Breast epithelium (tissue), 4 donors: ENCODE results near the gene SRSF4. TPM values are rescaled to one million over a fixed set of nuclear protein-coding genes. Genes with fewer than 3 reads are reported as not detected.
A peak's percentile ranks its signal among the peaks of the same experiment; 100 is the strongest.

Source experiments
- DNase-seq, 2 donors: peaks; one replicate each; pipeline ENCODE4 v3.0.0-alpha.2; 2019; ENCODE audit warnings: low spot score in 2 of 2
- H3K27ac ChIP-seq, 2 donors: fragments of 200-600 bp; sonication (generic) in 1 of 2; one replicate each; pipeline ENCODE4 v1.5.1; 2016 to 2019; ENCODE audit warnings: mild to moderate bottlenecking in 1 of 2
- H3K27me3 ChIP-seq, 2 donors: fragments of 200-600 bp; sonication (generic) in 1 of 2; one replicate each; pipeline versions ENCODE4 v1.5.1 to v1.6.0; 2017 to 2019; ENCODE audit warnings: control low read depth in 1 of 2, mild to moderate bottlenecking in 1 of 2
- H3K36me3 ChIP-seq: fragments of 200-600 bp; one replicate; pipeline ENCODE4 v1.5.1; 2019
- H3K4me1 ChIP-seq, 2 donors: fragments of 200-600 bp; sonication (generic); one replicate each; pipeline ENCODE4 v1.5.1; 2016 to 2019; ENCODE audit warnings: control low read depth in 1 of 2
- H3K4me3 ChIP-seq, 3 donors: fragments of 200-600 bp; sonication (generic); 1 replicate in 2 of 3; 2 replicates in 1 of 3; pipeline ENCODE4 v1.5.1; 2016 to 2019; ENCODE audit warnings: mild to moderate bottlenecking in 3 of 3, moderate library complexity in 2 of 3
- H3K9me3 ChIP-seq, 2 donors: fragments of 200-600 bp; sonication (generic) in 1 of 2; one replicate each; pipeline ENCODE4 v1.5.1; 2016 to 2019; ENCODE audit warnings: control low read depth in 1 of 2
- CTCF ChIP-seq, 3 donors: fragments of 450-650 bp; IDR thresholded peaks; one replicate each; pipeline ENCODE4 v1.5.1; 2016 to 2017; ENCODE audit warnings: antibody characterized with exemption in 3 of 3, mild to moderate bottlenecking in 3 of 3, moderate library complexity in 3 of 3
- POLR2A ChIP-seq: fragments of 450-650 bp; IDR thresholded peaks from one replicate; pipeline ENCODE4 v1.6.1; 2016; ENCODE audit warnings: antibody characterized with exemption, mild to moderate bottlenecking, moderate library complexity
- POLR2AphosphoS5 ChIP-seq, 3 donors: sonication (generic); formaldehyde crosslinking; IDR thresholded peaks; one replicate each; pipeline ENCODE4 v1.6.1; 2017; ENCODE audit warnings: antibody characterized with exemption in 3 of 3
- intact Hi-C: fragments of 100-400 bp; cut with DNase I; formaldehyde crosslinking; loops from one replicate; pipeline ENCODE4 v1.15.1; 2023; ENCODE audit warnings: low total_unique reads
- total RNA-seq, 3 donors: library from RNA; depleted of rRNA; stranded (reverse); fragments of >200 nt; gene quantifications; one replicate each; pipeline ENCODE4 v1.1.0, GENCODE V29; 2016

The SRSF4 gene
- total RNA-seq, 3 donors from 2014 or later: 79.7 to 86.2 (median 85.2) TPM

- Histone ChIP-seq H3K4me1 (peaks cover 5 to 6% of the 10 kb centered on the region in 2 donors), H3K27ac (no peak overlapping the region), H3K27me3 (no peaks in the 10 kb centered on the region), H3K4me3 (no peak overlapping the region), H3K9me3 (no peaks in the 10 kb centered on the region), H3K36me3 (peaks cover 3% of the 10 kb centered on the region)
- TF ChIP-seq POLR2A: no peak
- TF ChIP-seq POLR2AphosphoS5 (IDR thresholded peaks at IDR 0.05): no peak
- no peak for TF ChIP-seq CTCF (IDR thresholded peaks at IDR 0.05)
- no peak for DNase-seq
- intact Hi-C loops: loop anchor here (10.0 kb wide), 2 partner anchors 296 to 426 kb away; no protein-coding TSS in a partner anchor
These were observed 19.4 kb upstream of the SRSF4 start for GRCh38 chr1:29200906-29201594.

DNA sequence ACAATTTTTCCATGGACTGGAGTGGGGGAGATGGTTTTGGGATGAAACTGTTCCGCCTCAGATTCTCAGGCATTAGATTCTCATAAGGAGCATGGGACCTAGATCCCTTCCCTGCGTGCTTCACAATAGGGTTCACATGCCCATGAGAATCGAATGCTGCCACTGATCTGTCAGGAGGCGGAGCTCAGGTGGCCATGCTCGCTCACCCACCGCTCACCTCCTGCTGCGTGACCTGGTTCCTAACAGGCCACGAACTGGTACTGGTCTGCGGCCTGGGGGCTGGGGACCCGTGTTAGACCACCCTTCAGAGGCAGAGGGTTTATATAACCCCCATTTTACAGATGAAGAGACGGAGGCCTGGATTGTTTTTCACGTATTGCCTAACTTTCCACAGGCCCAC lies 16.3 kb upstream of the SRSF4 start:
- H3K4me3 ChIP-seq: no peak overlapping the region
- no peaks in the 10 kb centered on the region for H3K9me3 ChIP-seq
- no peak overlapping the region for H3K27ac ChIP-seq
- no peak for DNase-seq
- TF ChIP-seq CTCF (IDR thresholded peaks at IDR 0.05): no peak
- TF ChIP-seq POLR2AphosphoS5 (IDR thresholded peaks at IDR 0.05): no peak
- no peak for TF ChIP-seq POLR2A
- no peaks in the 10 kb centered on the region for H3K36me3 ChIP-seq
- peaks cover 5 to 6% of the 10 kb centered on the region in 2 donors for H3K4me1 ChIP-seq
- intact Hi-C loops: no loop called here
- H3K27me3 ChIP-seq: no peaks in the 10 kb centered on the region

DNA sequence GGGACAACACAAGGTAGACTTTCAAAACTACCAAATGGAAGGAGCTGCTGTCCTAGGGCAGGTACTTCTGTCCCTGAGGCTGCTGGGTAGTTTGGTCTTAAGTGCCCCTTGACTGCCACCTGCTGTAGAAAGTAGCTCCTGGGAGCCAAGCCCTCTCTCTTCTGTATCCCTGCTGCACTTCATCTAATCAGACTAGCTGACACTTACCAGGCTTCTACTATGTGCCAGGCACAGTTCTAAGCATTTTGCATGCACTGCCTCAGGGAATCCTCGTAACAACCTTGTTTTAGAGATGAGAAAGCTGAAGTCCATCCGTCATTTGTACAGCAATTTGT lies 15.9 kb upstream of the SRSF4 start:
- TF ChIP-seq POLR2A (no peak), POLR2AphosphoS5 (IDR thresholded peaks at IDR 0.05) (no peak), CTCF (IDR thresholded peaks at IDR 0.05) (no peak)
- H3K36me3 ChIP-seq: no peaks in the 10 kb centered on the region
- intact Hi-C loops: no loop called here

DNA sequence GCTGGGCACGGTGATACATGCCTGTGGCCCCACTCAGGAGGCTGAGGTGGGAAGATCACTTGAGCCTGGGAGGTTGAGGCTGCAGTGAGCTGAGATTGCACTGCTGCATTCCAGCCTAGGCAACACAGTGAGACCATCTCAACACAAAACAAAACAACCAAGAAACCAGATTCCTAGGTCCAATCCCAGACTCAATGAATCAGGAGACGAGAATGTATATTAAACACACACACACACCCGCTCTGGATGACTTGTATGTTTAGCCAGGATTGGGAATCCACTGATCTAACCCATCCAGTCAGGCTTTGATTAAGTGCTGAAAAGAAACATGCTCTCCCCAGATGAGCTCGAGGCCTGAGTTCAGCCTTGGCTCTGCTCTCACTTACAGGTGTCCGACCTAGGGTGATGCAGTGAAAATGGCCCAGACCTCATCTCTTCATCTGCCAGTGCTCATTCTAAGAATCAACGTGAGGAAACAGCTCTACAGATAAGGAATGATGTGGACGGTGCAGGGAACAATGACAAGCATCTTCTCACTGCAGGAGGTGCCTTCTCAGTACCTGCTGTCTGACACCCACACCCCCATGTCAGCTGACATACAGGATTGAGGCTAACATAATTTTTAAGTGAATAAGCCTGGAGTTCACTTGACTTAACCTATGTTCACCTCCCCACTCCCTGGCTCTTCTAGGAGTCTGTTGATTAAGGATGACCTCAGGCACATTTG lies 15.3 kb upstream of the SRSF4 start:
- intact Hi-C loops: no loop called here
- Histone ChIP-seq H3K4me3 (no peak overlapping the region), H3K9me3 (no peaks in the 10 kb centered on the region), H3K27me3 (no peaks in the 10 kb centered on the region), H3K27ac (no peak overlapping the region), H3K4me1 (peaks cover 0 to 2% of the 10 kb centered on the region in 2 donors), H3K36me3 (no peaks in the 10 kb centered on the region)
- TF ChIP-seq POLR2AphosphoS5 (IDR thresholded peaks at IDR 0.05): no peak
- TF ChIP-seq CTCF (IDR thresholded peaks at IDR 0.05): no peak
- no peak for TF ChIP-seq POLR2A
- DNase-seq: peak in 1 of 2 donors; percentile 7

More for the DNA sequence above, 15.9 kb upstream of the SRSF4 start:
- Histone ChIP-seq H3K4me3 (no peak overlapping the region), H3K27ac (no peak overlapping the region), H3K27me3 (no peaks in the 10 kb centered on the region), H3K4me1 (peaks cover 4 to 6% of the 10 kb centered on the region in 2 donors), H3K9me3 (no peaks in the 10 kb centered on the region)
- DNase-seq: no peak

DNA sequence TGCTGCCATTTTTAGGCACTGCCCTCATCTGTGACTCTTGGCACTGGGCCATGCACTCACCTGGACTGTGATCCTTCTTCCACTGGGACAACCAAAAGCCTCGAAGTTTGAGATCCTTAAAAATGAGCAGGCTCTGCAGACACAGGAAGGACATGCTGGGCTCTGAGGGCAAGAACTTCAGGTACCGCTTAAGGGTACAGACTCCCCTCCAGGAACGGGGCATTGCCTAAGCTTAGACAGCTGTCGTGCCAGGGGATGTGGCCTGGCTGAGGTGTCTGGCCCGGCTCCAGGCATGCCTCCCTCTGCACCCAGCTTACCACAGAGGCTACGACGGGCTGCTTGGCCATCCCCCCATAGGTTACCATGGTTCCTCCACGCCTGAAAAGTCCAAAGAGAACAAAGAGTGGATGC lies 14.2 kb upstream of the SRSF4 start:
- Histone ChIP-seq H3K4me3 (no peak overlapping the region), H3K9me3 (no peaks in the 10 kb centered on the region), H3K27ac (no peak overlapping the region), H3K4me1 (no peaks in the 10 kb centered on the region), H3K27me3 (no peaks in the 10 kb centered on the region), H3K36me3 (no peaks in the 10 kb centered on the region)
- no peak for TF ChIP-seq CTCF (IDR thresholded peaks at IDR 0.05)
- DNase-seq: peak in 1 of 2 donors; percentile 29
- intact Hi-C loops: no loop called here
